Stimulated activated CD4-positive, alpha-beta T cell treated with anti-CD3 and anti-CD28 coated beads, Interleukin-1b, Interleukin-23, amount 100 ng/mL, for 1 hour (primary cell): ENCODE measurements around the gene SLC4A1.
"Not testable (repeated sequence)": the region's sequence is repeated elsewhere in the genome, so short reads cannot be mapped to it uniquely, and the experiment has no call there.

Source experiments
- DNase-seq, 2 donors: peaks; one replicate each; pipeline ENCODE4 v3.0.0-alpha.2; 2020; ENCODE audit warnings: low read depth in 2 of 2

Gene SLC4A1

GRCh38 chr17:44256671-44257070 is 11.3 kb downstream of the SLC4A1 start:
- no peak for DNase-seq

GRCh38 chr17:44255915-44256314 is 12.0 kb downstream of the SLC4A1 start:
- DNase-seq: no peak

DNA sequence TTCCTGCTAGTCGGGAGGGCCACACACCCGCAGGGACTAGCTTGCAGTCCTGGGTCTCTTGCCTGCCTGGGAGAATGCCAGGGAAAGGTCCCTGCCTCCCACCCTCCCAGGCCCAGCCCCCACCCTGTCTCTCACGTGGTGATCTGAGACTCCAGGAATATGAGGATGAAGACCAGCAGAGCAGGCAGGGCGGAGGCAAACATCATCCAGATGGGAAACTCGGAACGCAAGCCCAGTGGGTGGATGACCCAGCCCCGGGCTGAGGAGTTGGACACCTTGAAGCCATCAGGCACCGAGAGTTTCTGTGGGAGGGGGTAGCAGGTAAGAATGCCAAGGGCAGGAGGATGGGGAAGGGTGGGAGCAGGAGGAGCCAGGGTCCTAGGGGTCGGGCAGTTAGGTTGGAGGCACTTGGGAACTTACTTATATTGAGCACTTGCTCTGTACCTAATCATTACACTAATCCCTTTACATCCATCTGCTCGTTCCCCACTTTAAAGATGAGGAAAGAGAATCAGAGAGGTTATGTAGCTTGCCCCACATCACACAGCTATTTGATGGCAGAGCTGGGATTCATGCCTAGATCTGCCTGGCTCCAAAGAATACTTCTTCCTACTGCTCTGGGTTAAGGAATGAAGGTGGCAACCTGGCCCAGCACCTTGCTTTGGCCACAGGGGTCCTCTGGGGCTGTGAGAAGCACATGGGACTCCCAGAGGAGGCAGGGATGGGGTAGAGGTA is 13.4 kb downstream of the SLC4A1 start:
- no peak for DNase-seq

GRCh38 chr17:44253006-44253405 is 14.9 kb downstream of the SLC4A1 start:
- no peak for DNase-seq

- DNase-seq: no peak
These were observed 16.9 kb downstream of the SLC4A1 start for GRCh38 chr17:44251062-44251461.

DNA sequence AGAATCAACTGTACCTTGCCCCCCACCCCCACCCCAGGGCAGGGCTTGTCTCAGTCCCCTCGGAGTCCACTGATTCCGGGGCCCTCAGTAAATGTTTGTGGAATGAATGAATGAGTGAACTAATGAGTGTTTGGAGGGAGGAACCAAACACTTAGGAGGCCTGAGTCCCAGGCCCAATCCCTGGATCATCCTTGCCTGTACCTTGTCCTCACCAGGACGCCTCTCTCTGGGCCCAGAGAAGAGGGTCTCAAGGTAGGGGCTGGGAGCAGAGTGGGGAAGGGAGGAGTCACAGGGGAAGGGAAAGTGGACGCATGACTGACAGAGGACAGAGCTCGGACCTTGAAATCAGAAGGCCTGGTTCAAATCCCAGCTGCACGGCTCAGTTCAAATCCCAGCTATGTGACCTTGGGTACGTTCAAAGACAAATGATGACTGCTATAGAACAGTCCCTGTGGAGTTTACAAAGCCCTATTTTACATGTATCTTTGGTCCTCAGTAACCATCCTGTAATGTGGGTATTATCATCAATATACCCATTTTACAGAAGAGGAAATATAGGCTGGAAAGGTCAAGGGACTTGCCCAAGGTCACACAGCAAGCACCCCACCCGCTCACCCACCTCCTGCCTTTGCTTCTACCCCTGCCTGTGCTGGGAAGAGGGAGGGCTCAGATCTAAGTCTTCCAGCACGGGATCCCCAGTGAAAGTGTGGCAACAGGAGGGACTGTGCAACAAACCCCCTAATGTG is 18.3 kb downstream of the SLC4A1 start:
- no peak for DNase-seq

DNA sequence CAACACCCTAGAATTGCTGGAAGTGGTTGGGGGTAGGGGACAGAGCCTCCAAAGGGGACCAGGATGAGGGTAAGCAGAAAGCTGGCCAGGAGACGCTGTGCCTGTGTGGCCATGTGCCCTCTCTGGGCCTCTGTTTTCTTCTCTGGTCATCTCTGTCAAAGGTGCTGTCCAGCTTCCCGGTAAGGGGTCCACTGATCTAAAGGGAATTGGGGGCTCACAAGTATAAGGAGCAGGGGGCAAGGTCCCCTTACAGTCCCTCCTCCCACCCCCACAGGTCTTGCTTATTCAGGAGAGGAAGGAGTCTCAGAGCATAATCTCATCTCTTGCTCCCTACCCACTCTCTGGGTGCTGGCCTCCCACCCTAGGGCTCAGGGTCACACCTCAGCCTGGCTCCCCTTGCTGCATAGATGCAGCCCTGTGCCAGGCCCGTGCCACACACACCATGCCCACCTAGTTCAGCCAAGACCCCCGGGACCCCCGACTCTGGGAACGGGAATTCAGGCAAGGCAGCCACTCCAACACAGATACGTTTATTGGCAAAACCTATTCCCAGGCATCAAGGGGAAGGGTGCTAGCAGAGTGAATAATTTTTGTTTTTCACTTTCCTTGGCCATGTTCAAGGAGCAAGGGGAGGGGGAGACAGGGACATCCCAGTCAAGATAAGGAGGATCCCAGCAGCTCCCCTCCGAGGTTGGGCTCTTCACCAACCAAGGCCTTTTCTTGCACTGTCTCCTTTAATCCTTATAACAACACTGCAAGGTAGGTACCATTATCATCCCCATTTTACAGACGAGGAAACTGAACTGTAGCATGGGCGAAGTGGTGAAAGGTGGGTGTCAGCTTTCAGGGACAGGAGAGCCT is 19.8 kb downstream of the SLC4A1 start:
- DNase-seq: no peak

DNA sequence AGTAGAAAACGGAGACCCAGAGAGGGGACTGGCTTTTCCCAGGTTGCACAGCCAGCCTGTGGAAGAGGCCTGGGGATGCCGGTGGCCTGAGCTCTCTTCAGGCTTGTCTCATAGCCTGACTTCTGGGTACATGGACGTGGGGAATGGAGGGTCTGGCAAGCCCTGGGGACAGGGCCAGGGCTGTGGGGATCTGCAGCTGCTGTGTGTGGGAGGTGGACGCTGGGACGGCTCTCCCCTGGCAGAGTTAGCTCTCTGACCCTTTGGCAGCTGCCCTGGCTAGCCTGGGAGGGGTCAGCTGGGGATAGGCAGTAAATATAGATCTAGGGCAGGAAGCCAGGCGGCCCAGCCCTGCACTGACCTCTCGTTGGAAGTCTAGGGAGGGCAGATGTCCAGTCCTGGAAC is 20.5 kb downstream of the SLC4A1 start:
- DNase-seq: no peak

GRCh38 chr17:44241106-44241624 is 26.8 kb downstream of the SLC4A1 start:
- no peak for DNase-seq

DNA sequence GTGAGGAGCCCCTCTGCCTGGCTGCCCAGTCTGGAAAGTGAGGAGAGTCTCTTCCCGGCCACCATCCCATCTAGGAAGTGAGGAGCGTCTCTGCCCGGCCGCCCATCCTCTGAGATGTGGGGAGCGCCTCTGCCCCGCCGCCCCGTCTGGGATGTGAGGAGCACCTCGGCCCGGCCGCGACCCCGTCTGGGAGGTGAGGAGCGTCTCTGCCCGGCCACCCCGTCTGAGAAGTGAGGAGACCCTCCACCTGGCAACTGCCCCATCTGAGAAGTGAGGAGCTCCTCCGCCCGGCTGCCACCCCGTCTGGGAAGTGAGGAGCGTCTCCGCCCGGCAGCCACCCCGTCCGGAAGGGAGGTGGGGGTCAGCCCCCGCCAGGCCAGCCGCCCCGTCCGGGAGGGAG is 30.0 kb downstream of the SLC4A1 start:
- not testable (repeated sequence) for DNase-seq

GRCh38 chr17:44236444-44236991 is 31.4 kb downstream of the SLC4A1 start:
- no peak for DNase-seq

GRCh38 chr17:44235583-44235936 is 32.4 kb downstream of the SLC4A1 start:
- no peak for DNase-seq

DNA sequence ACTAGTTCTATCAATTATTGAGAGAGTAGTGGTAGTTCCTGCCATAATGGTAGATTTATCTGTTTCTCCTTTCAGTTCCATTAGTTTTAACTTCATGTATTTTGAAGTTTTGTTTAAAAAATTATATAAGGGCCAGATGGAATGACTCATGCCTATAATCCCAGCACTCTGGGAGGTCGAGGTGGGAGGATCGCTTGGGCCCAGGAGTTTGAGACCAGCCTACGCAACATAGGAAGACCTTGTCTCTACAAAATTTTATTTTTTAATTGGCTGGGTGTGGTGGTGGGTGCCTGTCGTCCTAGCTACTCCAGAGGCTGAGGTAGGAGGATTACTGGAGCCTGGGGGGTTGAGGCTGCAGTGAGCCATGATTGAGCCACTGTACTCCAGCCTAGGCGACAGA is 34.4 kb downstream of the SLC4A1 start:
- DNase-seq: no peak

- no peak for DNase-seq
These were observed 35.9 kb downstream of the SLC4A1 start for GRCh38 chr17:44232061-44232460.

DNA sequence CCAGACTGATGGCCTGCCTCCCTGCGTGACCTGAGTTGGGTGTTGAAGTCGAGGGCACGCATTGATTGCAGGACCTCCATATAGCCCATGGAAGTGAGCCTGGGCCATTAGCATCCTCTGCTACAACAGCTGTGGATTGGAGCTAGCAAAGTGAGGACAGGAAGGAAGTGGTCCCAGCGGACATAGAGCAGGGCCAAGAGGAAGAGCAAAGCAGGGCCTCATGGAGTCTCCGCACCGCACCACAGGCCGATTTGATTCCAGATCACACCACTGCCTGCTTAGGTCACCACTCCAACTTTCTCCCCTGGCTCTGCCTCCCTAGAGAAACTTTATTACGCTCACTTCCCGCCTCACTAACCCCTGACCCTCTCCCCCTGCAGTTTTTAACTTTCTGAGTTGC is 37.8 kb downstream of the SLC4A1 start:
- DNase-seq: no peak

DNA sequence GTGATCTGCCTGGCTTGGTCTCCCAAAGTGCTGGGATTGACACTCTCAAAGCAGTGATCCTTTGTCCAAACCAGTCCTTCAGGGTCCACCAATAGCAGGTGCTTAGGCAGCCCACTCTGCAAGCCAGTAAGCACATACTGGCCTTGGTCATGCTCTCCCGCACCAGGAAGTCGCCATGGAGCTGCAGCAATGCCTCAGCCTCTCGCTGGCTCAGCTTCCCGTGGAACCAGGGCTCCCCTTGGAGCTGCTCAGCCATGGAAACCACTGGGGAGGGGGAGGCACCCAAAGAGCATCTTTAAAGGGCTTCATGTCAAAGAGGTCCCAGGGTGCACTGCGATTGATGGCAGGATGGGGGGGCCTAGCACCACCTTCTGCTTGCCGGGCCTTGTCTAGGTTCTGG is 38.8 kb downstream of the SLC4A1 start:
- DNase-seq: no peak

- DNase-seq: no peak
These were observed 44.3 kb downstream of the SLC4A1 start for GRCh38 chr17:44223541-44224071.

DNA sequence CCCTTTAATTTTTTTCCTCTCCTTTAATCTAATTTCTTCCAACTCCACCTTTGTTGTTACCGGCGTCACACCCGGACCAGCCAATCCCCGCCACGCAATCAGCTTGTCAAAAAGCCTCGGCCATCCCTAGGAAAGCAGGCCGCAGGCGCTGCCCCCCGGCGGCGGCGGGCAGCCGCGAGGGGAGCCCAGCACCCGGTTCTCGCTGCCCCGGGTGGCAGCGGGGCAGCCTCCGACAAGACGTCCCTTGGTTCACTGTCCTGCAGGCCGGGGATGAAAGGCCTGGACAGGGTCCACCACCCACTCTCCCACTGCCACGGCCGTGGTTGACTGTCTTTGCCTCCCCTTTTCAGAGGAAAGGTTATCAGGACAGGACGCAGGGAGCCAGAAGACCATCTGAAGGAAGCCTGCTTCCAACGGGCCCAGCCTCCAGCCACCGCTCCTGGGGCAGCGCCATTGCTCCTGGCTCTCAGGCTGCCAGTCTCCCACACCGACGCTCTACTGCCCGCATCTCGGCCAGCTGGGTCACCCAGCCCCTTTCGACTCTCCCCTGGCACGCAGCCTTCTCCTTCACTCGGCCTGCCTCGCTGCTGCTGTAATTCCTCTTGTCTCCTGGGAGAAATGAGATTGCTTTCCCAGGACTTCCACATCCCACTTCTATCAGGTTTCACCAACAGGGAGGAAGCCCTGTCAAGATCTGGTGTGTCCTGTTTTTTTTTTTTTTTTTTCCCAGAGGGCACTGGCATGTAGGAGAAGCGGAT is 45.6 kb downstream of the SLC4A1 start:
- no peak for DNase-seq

DNA sequence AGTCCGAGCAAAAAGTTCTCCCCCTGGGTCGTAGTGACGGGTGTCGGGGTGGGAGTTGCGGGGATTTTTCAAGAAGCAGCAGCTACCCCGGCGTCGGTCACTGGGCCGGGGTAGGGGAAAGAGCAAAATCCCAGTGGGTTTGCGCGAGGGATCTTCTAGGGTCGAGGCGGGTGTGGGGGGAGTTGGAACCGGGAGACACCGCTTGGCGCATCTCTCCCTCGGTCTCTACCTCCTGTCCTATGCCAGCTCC is 46.1 kb downstream of the SLC4A1 start:
- no peak for DNase-seq

DNA sequence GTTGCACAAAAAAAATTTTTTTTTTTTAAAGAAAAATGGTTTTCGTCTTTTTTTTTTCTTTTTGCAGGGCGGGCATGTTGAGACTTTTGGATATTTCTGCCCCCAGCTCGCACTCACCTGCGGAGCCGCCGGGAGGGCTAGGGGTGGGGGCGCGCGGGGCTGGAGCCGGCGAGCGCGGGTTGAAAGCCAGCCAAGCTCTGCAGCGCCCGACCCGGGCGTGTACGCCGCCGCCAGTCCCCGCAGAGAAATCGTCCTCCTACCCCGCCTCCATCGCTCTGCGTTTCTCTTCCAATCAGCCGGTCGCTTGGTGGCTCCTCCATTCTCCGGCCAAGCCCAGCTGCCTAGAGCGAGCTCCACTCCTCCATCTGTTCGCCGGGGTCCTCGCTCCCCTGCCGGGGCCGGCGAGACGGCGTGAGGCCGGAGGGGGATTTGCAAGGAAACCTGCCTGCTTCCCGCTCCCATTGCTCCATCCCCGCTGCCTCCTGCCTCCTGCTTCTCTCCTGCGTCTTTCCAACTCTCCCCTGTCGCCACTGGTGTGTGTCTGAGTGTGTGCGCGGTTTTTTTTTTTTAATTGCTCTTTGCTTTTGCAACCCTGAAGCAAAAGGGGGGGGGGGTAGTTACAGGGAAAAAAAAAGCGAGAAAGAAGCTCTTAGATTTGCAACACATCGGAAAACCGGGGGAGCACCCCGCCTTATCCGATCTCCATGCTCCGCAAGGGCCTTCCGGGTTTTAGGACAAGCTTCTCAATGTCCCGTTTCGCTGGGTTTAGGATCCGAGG is 46.7 kb downstream of the SLC4A1 start:
- peak in 1 of 2 donors; percentile 25 for DNase-seq
